HepG2 (cell line): Measurements from ENCODE around the gene CSNK1A1. TPM values are rescaled to one million over a fixed set of nuclear protein-coding genes. Genes with fewer than 3 reads are reported as not detected.

Experiments
- ATAC-seq: fragments of 200-7000 bp; cut with Tn5 transposase; 3 replicates; pipeline ENCODE4 v1.9.1; 2020; ENCODE audit warnings: mild to moderate bottlenecking, moderate library complexity
- BruUV-seq: library from RNA; stranded (reverse); fragments of 400-500 nt; replicated peaks from 2 replicates; lab custom pipeline; 2021; lab: Mats Ljungman, UMichigan
- CTCF ChIA-PET: fragments of 300-600 bp; formaldehyde crosslinking; extraction: SDS; loops from one replicate; lab custom pipeline; 2021; ENCODE audit warnings: low total read pairs, inconsistent platforms, low intra/inter-chr PET ratio; lab: Yijun Ruan, JAX
- POLR2A ChIA-PET: fragments of 350-600 bp; sonication (Branson Sonifier 250); formaldehyde crosslinking; loops from one replicate; lab custom pipeline; 2020; ENCODE audit warnings: antibody characterized with exemption, inconsistent platforms; lab: Yijun Ruan, JAX
- DNase-seq: peaks from one replicate; pipeline ENCODE4 v3.0.0-alpha.2; 2015; ENCODE audit warnings: low spot score
- FAIRE-seq: peaks from 3 replicates; lab custom pipeline; 2011; peaks lifted over from hg19 to GRCh38; lab: Jason Lieb, UNC
- H2AFZ ChIP-seq: one replicate; pipeline ENCODE4 v1.6.1; 2011; ENCODE audit warnings: low read length, inconsistent platforms
- H3K27ac ChIP-seq: fragments of 300-600 bp; 3 replicates; pipeline ENCODE4 v1.8.0; 2011; ENCODE audit warnings: mixed run types, mild to moderate bottlenecking, mixed read lengths, low read length, inconsistent platforms; ENCODE audit not compliant: insufficient read depth; ENCODE audit errors: extremely low read length
- H3K27me3 ChIP-seq, 2 experiments: fragments of 200-600 bp in 1 of 2; 2 replicates in 1 of 2; 3 replicates in 1 of 2; pipeline versions ENCODE4 v1.6.0 to v1.8.0; 2011; ENCODE audit warnings: low read length in 2 of 2, mild to moderate bottlenecking in 2 of 2, moderate library complexity in 2 of 2, inconsistent platforms in 1 of 2; ENCODE audit not compliant: insufficient read depth in 2 of 2, control insufficient read depth in 1 of 2
- H3K36me3 ChIP-seq, 2 experiments: fragments of 200-600 bp in 1 of 2; replicated peaks in 1 of 2; 2 replicates in 1 of 2; 3 replicates in 1 of 2; pipeline versions ENCODE4 v1.5.1 to v1.8.0; 2011; ENCODE audit warnings: low read length in 2 of 2, inconsistent platforms in 1 of 2; ENCODE audit not compliant: insufficient read depth in 2 of 2, control insufficient read depth in 1 of 2
- H3K4me1 ChIP-seq: 2 replicates; pipeline ENCODE4 v1.5.1; 2012; ENCODE audit warnings: low read length, inconsistent platforms; ENCODE audit not compliant: insufficient read depth
- H3K4me2 ChIP-seq: 2 replicates; pipeline ENCODE4 v1.6.0; 2011; ENCODE audit warnings: low read depth, low read length, inconsistent platforms
- H3K4me3 ChIP-seq, 3 experiments: fragments of 200-600 bp in 1 of 3; sonication (generic), shearing (Covaris generic) in 1 of 3; replicated peaks in 1 of 3; 2 replicates each; pipeline ENCODE4 v1.5.1; 2011 to 2016; ENCODE audit warnings: low read length in 3 of 3, inconsistent platforms in 2 of 3, low read depth in 2 of 3, mild to moderate bottlenecking in 2 of 3, control low read depth in 1 of 3, mixed read lengths in 1 of 3; ENCODE audit not compliant: insufficient read depth in 1 of 3
- H3K79me2 ChIP-seq: one replicate; pipeline ENCODE4 v1.6.1; 2011; ENCODE audit warnings: low read length, inconsistent platforms; ENCODE audit not compliant: insufficient read depth
- H3K9ac ChIP-seq: 2 replicates; pipeline ENCODE4 v1.6.0; 2011; ENCODE audit warnings: mild to moderate bottlenecking, low read depth, low read length, inconsistent platforms; ENCODE audit not compliant: insufficient read depth
- H3K9me3 ChIP-seq: 2 replicates; pipeline ENCODE4 v1.5.1; 2012; ENCODE audit warnings: mild to moderate bottlenecking, low read length
- H4K20me1 ChIP-seq: 2 replicates; pipeline ENCODE4 v1.6.0; 2011; ENCODE audit warnings: inconsistent platforms, mild to moderate bottlenecking, low read length, moderate library complexity; ENCODE audit not compliant: insufficient read depth
- CBX2 ChIP-seq, 2 experiments: fragments of 200-600 bp in 1 of 2; sonication (generic); formaldehyde crosslinking in 1 of 2; IDR thresholded peaks; 2 replicates each; pipeline versions ENCODE4 v1.7.0 to v1.8.1; 2018 to 2022; ENCODE audit warnings: low read depth in 2 of 2, low read length in 1 of 2, mild to moderate bottlenecking in 1 of 2, missing genetic modification reagents in 1 of 2
- ELF4 ChIP-seq: sonication (generic); formaldehyde crosslinking; IDR thresholded peaks from 2 replicates; pipeline ENCODE4 v1.5.0; 2020; ENCODE audit warnings: missing genetic modification reagents, mild to moderate bottlenecking, moderate library complexity, borderline replicate concordance
- FOXA3 ChIP-seq: IDR thresholded peaks from 2 replicates; pipeline ENCODE4 v1.6.1; 2016; ENCODE audit warnings: missing genetic modification reagents, missing compliant biosample characterization
- HNF1B ChIP-seq: sonication (generic); formaldehyde crosslinking; IDR thresholded peaks from 2 replicates; pipeline ENCODE4 v1.5.1; 2020; ENCODE audit warnings: mild to moderate bottlenecking, moderate library complexity, missing genetic modification reagents
- MAFF ChIP-seq: IDR thresholded peaks from 2 replicates; pipeline ENCODE4 v1.6.1; 2011; ENCODE audit warnings: low read depth, low read length, improper control_type of control experiment
- MAFK ChIP-seq, 2 experiments: IDR thresholded peaks in 1 of 2; conservative IDR thresholded peaks in 1 of 2; 2 replicates each; pipeline ENCODE4 v1.6.1; 2011; ENCODE audit warnings: improper control_type of control experiment in 2 of 2, low read length in 2 of 2
- SPEN ChIP-seq: sonication (generic); formaldehyde crosslinking; IDR thresholded peaks from 2 replicates; pipeline ENCODE4 v1.5.1; 2020; ENCODE audit warnings: low read depth, mild to moderate bottlenecking, missing genetic modification reagents
- ZFP82 ChIP-seq: sonication (generic); formaldehyde crosslinking; IDR thresholded peaks from 2 replicates; pipeline ENCODE4 v1.5.1; 2020; ENCODE audit warnings: mild to moderate bottlenecking, missing genetic modification reagents, borderline replicate concordance
- ZNF296 ChIP-seq: sonication (generic); formaldehyde crosslinking; conservative IDR thresholded peaks from 2 replicates; pipeline ENCODE4 v1.5.0; 2020; ENCODE audit warnings: mild to moderate bottlenecking, missing genetic modification reagents
- ZNF354B ChIP-seq: sonication (generic); formaldehyde crosslinking; IDR thresholded peaks from 2 replicates; pipeline ENCODE4 v1.8.0; 2022; ENCODE audit warnings: mild to moderate bottlenecking, missing genetic modification reagents
- ZNF501 ChIP-seq: sonication (generic); formaldehyde crosslinking; IDR thresholded peaks from 2 replicates; pipeline ENCODE4 v1.5.1; 2020; ENCODE audit warnings: mild to moderate bottlenecking, moderate library complexity, missing genetic modification reagents
- ZNF878 ChIP-seq: sonication (generic); formaldehyde crosslinking; IDR thresholded peaks from 2 replicates; pipeline ENCODE4 v1.8.1; 2023; ENCODE audit warnings: mild to moderate bottlenecking, missing genetic modification reagents, moderate library complexity
- ZSCAN22 ChIP-seq: sonication (generic); formaldehyde crosslinking; IDR thresholded peaks from 2 replicates; pipeline ENCODE4 v1.4.0; 2020; ENCODE audit warnings: mild to moderate bottlenecking, missing genetic modification reagents
- WGBS: methylation state at CpG from one replicate; pipeline ENCODE4 v1.1.6; 2017; ENCODE audit warnings: low lambda C conversion rate; 5-methylcytosine and 5-hydroxymethylcytosine counted together
- in situ Hi-C: cut with HindIII; loops from 2 replicates; pipeline ENCODE4 v1.10.0; 2017; ENCODE audit warnings: low pct_unique_long_range_greater_than_20kb; ENCODE audit not compliant: extremely low pct_ligation_motif_present
- intact Hi-C: fragments of 100-400 bp; cut with micrococcal nuclease; formaldehyde crosslinking; loops from one replicate; pipeline ENCODE4 v1.10.0; 2022; ENCODE audit not compliant: unreplicated experiment
- polyA plus RNA-seq, 8 experiments: library from polyadenylated mRNA; depleted of rRNA in 3 of 8; stranded (reverse) in 7 of 8; unstranded in 1 of 8; fragments of >200 nt; fragmentation: Illumina TruSeq in 4 of 8; extraction: Trizol in 4 of 8; gene quantifications; 2 replicates each; pipeline versions ENCODE4 v1.2.1 to v1.2.3, GENCODE V29; 2011 to 2016; ENCODE audit warnings: low read depth in 4 of 8, missing spikeins in 1 of 8, mixed read lengths in 1 of 8; ENCODE audit not compliant: insufficient read depth in 1 of 8
- total RNA-seq, 5 experiments: library from RNA; depleted of rRNA; stranded (reverse); fragments of >200 nt; fragmentation: Illumina TruSeq; extraction: Trizol; gene quantifications; 2 replicates each; pipeline ENCODE4 v1.2.3, GENCODE V29; 2016; ENCODE audit warnings: low read depth in 1 of 5
- TF ChIP-seq, protein P1 (sequence below): sonication (generic); formaldehyde crosslinking; conservative IDR thresholded peaks from 2 replicates; pipeline ENCODE4 v1.8.0; 2022; ENCODE audit warnings: missing genetic modification reagents
- TF ChIP-seq, protein P2 (sequence below): fragments of 450-650 bp; IDR thresholded peaks from 2 replicates; pipeline ENCODE4 v1.6.1; 2017

Gene CSNK1A1
- total and polyA plus RNA-seq, 2 of the 13 experiments (the other 11 are each of a cell fraction or from before 2014, with no cell fraction given): 89.0 to 149 TPM

DNA sequence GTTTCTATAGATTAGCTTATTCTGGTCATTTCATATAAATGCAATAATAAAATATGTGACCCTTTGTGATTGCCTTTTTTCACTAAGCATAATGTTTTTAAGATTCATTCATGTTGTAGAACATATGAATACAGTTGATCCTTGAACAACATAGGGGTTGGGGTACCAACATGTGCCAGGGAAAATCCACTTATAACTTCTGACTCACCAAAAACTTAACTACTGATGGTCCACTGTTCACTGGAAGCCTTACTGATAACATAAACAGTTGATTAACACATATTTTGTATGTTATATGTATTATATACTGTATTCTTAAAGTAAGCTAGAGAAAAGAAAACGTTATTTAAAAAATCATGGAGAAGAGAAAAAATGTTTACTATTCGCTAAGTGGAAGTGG is 42.1 kb upstream of the CSNK1A1 start:
- Histone ChIP-seq H3K27ac (no peak overlapping the region), H3K9me3 (no peaks in the 10 kb centered on the region), H3K9ac (no peak overlapping the region), H3K36me3 (no peaks in the 10 kb centered on the region), H3K27me3 (peaks cover 0 to 8% of the 10 kb centered on the region in 2 experiments; a peak in 1 of 5 replicates), H4K20me1 (no peaks in the 10 kb centered on the region), H3K4me1 (no peaks in the 10 kb centered on the region), H3K4me3 (no peak overlapping the region), H3K4me2 (no peak overlapping the region), H2AFZ (no peak overlapping the region), H3K79me2 (no peaks in the 10 kb centered on the region)
- intact Hi-C loops (no loop called here), in situ Hi-C loops (no loop called here)
- no peak for FAIRE-seq
- POLR2A ChIA-PET: no interaction called here
- BruUV-seq: no TSS peak
- TF ChIP-seq ZNF878 (CRISPR knock-in tag): no peak
- no peak for TF ChIP-seq SPEN (CRISPR knock-in tag)
- TF ChIP-seq MAFK (conservative IDR thresholded peaks at IDR 0.05 in 1 of 2, IDR thresholded peaks at IDR 0.05 in 1 of 2; ENCODE audit: low read length in 2 of 2): peak; percentile 79 to 91
- no peak for TF ChIP-seq HNF1B (CRISPR knock-in tag)
- peak; percentile 83 for TF ChIP-seq MAFF
- ATAC-seq: no peak
- no peak for DNase-seq
- 19% methylated on average over 2 of the region's 2 CpGs for WGBS
- CTCF ChIA-PET: no interaction called here

DNA sequence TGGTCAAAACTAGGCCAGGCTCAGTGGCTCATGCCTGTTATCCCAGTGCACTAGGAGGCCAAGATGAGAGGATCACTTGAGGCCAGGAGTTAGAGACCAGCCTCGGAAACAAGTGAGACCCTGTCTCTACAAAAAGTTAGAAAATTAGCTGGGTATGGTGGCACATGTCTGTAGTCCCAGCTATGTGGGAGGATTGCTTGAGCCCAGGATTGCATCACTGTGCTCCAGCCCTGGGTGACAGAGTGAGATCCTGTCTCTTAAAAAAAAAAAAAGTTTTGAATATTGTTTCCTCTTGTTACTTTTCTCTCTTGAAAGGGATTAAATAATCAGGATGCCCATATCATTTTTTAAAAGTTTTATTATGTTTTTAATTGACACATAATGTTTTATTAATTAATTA is 37.7 kb upstream of the CSNK1A1 start:
- H3K27ac ChIP-seq: no peak overlapping the region
- intact Hi-C loops: no loop called here
- no peak overlapping the region for H3K4me2 ChIP-seq
- no peaks in the 10 kb centered on the region for H3K9me3 ChIP-seq
- no peaks in the 10 kb centered on the region for H3K36me3 ChIP-seq
- no peaks in the 10 kb centered on the region for H4K20me1 ChIP-seq
- no peak for DNase-seq
- no peaks in the 10 kb centered on the region for H3K4me1 ChIP-seq
- no peaks in the 10 kb centered on the region for H3K27me3 ChIP-seq
- in situ Hi-C loops: no loop called here
- no peak overlapping the region for H3K4me3 ChIP-seq
- H3K79me2 ChIP-seq: no peaks in the 10 kb centered on the region
- H2AFZ ChIP-seq: no peak overlapping the region
- H3K9ac ChIP-seq: no peak overlapping the region
- no TSS peak for BruUV-seq
- FAIRE-seq: no peak
- ATAC-seq: no peak
- POLR2A ChIA-PET: no interaction called here
- CTCF ChIA-PET: no interaction called here
- WGBS: 46% methylated on average over 1 of the region's 1 CpG
- no peak for TF ChIP-seq ZNF501 (CRISPR knock-in tag)
- no peak for TF ChIP-seq ZFP82 (CRISPR knock-in tag)
- no peak for TF ChIP-seq ELF4 (CRISPR knock-in tag)
- no peak for TF ChIP-seq ZSCAN22 (CRISPR knock-in tag)
- TF ChIP-seq ZNF354B (CRISPR knock-in tag): no peak
- no peak for TF ChIP-seq CBX2 (IDR thresholded peaks at IDR 0.05; ENCODE audit: low read depth, low read length)
- no peak for TF ChIP-seq CBX2 (CRISPR knock-in tag; IDR thresholded peaks at IDR 0.05; ENCODE audit: low read depth)
- no peak for TF ChIP-seq FOXA3 (CRISPR knock-in tag)
- TF ChIP-seq, protein P1, sequence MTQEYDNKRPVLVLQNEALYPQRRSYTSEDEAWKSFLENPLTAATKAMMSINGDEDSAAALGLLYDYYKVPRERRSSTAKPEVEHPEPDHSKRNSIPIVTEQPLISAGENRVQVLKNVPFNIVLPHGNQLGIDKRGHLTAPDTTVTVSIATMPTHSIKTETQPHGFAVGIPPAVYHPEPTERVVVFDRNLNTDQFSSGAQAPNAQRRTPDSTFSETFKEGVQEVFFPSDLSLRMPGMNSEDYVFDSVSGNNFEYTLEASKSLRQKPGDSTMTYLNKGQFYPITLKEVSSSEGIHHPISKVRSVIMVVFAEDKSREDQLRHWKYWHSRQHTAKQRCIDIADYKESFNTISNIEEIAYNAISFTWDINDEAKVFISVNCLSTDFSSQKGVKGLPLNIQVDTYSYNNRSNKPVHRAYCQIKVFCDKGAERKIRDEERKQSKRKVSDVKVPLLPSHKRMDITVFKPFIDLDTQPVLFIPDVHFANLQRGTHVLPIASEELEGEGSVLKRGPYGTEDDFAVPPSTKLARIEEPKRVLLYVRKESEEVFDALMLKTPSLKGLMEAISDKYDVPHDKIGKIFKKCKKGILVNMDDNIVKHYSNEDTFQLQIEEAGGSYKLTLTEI (CRISPR knock-in tag): no peak
- no peak for TF ChIP-seq ZNF296 (CRISPR knock-in tag)
- TF ChIP-seq, protein P2, sequence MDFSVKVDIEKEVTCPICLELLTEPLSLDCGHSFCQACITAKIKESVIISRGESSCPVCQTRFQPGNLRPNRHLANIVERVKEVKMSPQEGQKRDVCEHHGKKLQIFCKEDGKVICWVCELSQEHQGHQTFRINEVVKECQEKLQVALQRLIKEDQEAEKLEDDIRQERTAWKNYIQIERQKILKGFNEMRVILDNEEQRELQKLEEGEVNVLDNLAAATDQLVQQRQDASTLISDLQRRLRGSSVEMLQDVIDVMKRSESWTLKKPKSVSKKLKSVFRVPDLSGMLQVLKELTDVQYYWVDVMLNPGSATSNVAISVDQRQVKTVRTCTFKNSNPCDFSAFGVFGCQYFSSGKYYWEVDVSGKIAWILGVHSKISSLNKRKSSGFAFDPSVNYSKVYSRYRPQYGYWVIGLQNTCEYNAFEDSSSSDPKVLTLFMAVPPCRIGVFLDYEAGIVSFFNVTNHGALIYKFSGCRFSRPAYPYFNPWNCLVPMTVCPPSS: no peak
